SW480 (cell line): ENCODE results near the gene SPATA33.
A peak's percentile ranks its signal among the peaks of the same experiment; 100 is the strongest.
"Not testable (repeated sequence)": the region's sequence is repeated elsewhere in the genome, so short reads cannot be mapped to it uniquely, and the experiment has no call there.

Source experiments
- DNase-seq: peaks from one replicate; pipeline ENCODE4 v3.0.0-alpha.2; 2016; ENCODE audit warnings: low spot score

SPATA33 gene

GRCh38 chr16:89693931-89694783 is 36.5 kb downstream of the SPATA33 start:
- DNase-seq, result no peak

DNA sequence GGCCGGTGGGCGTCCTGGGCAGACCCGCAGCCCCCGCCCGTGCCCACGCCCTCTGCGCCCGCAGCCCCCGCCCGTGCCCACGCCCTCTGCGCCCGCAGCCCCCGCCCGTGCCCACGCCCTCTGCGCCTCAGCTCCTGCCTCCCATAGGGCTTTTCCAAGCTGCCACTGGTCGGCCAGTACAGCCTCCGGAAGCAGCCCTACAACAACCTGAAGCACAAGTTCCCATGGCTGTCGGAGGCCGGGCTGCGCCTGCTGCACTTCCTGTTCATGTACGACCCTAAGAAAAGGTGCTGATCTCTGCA is 37.1 kb downstream of the SPATA33 start:
- peak; percentile 48 for DNase-seq

DNA sequence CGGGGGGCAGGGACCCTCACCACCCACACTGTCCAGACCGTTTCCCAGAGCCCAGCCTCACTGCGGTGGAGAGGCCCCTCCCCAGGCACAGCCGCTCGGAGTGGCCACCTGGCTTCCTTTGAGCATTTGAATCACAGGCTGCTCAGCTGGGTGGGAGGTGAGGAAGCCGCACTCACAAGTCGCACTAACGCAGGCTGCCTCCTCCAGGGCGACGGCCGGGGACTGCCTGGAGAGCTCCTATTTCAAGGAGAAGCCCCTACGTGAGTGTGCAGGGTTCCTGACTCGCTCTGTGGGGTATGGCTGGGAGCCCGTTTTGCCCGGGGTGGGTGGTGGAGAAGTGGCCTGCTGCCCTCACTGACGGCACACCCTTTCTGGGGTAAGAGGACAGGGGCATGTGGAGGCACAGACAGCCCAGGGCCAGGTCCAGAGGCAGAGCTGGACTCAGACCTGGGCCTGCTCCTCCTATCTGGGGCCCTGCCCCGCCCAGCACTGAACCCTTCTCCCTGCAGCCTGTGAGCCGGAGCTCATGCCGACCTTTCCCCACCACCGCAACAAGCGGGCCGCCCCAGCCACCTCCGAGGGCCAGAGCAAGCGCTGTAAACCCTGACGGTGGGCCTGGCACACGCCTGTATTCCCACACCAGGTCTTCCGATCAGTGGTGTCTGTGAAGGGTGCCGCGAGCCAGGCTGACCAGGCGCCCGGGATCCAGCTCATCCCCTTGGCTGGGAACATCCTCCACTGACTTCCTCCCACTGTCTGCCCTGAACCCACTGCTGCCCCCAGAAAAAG is 37.6 kb downstream of the SPATA33 start:
- DNase-seq, result no peak

DNA sequence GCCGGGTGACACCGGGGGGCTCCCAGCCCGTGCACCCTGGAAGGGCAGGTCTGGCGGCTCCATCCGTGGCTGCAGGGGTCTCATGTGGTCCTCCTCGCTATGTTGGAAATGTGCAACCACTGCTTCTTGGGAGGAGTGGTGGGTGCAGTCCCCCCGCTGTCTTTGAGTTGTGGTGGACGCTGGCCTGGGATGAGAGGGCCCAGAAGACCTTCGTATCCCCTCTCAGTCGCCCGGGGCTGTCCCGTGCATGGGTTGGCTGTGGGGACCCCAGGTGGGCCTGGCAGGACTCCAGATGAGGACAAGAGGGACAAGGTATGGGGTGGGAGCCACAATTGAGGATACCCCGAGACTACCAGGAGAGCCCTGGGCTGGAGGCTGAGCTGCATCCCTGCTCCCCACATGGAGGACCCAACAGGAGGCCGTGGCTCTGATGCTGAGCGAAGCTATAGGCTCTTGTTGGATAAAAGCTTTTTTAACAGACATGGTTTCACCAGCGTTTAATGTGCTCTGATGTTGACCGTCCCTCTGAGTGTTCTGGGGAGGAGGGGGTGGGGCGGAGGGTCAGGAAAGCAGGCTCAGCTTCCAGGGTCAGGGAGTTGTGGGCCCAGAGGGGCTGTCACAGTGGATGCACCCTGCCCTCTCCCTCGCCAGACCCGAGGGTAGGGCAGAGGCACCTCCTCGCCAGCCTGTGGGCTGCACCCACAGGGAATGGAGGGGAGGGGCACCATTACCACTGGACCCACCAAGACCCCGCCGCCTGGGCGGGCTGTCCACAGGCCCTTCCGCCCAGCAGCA is 38.4 kb downstream of the SPATA33 start:
- no peak for DNase-seq

DNA sequence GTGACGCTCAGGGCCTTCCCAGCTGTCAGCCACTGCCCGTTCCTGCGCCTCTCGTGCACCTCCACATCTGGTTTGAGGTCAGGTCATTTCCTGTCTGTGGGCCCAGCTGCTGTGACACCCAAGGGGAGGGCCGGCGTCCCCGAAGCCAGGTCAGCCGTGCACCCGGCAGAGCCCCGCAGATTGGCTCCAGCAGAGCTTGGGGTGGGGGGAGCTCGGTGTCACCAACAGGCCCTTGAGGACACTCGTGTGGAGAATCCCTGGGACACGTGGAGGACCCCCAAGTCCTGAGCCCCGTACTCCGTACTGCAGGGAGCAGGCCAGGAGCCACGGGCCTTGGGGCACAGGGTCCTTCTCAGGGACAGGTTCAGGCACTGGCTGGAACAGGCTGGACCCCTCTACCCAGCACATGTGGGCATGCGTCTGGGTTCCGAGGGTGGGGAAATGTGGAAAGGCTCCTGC is 39.1 kb downstream of the SPATA33 start:
- DNase-seq, result no peak

DNA sequence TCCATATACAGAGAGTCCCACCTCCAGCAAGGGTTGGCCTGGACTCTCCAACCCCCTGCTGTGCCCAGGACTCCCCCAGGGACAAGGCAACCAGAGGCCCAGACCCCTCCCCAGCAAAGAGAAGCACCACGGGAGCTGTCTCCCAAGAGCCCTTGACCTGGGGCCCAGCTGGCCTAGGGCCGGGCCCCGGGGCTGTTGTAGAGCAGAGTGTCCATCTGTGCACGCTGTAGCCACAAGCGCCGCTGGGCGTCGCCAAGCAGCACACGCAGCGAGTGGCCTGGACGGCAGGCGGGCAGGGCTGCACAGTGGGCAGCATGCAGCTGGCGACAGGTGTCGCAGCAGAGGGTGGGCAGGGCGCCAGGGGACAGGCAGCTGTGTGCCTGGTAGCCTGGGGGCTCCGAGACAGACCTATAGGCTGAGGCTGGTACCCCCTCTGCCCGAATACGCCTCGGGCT is 39.6 kb downstream of the SPATA33 start:
- no peak for DNase-seq

DNA sequence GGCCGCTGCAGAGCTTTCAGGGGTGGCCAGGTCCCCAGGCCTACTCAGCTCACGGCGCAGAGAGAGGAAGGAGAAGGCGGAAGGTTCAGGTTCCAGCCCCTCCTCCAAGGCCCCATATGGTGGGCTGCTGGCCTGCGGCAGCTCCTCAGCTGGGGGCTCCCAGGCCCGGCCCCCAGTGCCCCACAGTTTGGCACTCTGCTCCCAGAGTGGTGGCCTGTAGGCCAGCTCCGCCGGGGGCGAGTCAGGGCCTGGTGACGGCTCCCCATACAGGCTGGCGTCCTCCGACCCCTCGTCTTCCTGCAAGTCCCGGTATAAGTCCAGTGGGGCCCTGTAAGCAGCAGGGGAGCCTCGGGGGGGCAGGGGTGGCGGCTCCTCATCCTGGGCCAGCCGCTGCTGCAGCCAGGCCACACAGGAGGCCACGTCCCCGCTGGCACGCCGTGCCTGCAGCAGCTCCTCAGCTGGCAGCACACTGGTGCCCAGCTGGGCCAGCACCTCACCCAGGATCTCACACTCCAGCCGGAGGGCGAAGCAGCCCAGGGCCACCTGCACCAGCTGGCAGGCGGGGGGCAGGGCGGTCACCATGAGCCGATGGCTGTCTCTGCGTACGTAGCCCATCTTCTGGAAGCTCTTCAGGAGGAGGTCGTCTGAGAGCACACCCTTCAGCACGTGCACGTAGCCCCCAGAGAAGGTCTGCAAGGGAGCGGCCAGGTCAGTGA is 40.1 kb downstream of the SPATA33 start:
- no peak for DNase-seq

DNA sequence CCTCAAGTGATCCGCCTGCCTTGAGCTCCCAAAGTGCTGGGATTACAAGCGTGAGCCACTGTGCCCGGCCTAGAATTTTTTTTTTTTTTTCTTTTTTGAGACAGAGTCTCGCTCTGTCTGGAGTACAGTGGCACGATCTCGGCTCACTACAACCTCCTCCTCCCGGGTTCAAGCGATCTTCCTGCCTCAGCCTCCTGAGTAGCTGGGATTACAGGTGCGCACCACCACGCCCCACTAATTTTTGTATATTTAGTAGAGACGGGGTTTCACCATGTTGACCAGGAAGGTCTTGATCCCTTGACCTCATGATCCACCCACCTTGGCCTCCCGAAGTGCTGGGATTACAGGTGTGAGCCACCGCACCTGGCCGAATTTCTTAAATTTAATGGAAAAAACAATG is 41.1 kb downstream of the SPATA33 start:
- not testable (repeated sequence) for DNase-seq

- DNase-seq, result not testable (repeated sequence)
Measured at GRCh38 chr16:89699629-89700099, 42.0 kb downstream of the SPATA33 start.

DNA sequence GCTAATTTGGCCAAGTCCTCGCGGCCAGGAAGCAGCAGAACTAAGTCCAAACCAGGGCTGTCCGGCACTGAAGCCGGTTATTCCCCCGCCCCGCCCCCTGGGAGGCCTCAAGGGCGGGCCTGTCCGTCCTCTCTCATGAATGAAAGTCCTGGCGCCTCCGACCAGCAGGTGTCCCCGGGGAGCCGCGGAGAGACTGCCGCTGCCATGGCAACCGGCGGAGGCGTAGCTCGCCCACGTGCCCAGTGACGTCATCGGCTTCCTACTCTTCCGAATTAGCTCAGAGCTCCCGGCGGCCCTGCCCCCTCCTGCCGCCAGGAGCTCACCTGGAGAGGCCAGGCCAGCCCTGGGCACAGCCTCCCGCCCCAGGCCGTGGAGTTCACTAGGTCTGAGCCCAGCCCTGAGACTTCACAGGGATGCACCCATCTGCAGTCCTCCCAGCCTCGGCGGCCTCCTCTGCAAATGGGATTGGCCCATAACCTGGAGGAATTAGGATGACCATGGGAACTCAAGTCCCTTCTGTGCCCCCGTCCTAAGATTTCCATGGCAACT is 42.5 kb downstream of the SPATA33 start:
- DNase-seq, result peak; percentile 99

- DNase-seq, result peak; percentile 64
Measured at GRCh38 chr16:89700649-89701424, 43.2 kb downstream of the SPATA33 start.

- peak; percentile 92 for DNase-seq
Measured at GRCh38 chr16:89701425-89702406, 44.1 kb downstream of the SPATA33 start, which contains the start of gene SPATA2L. Gene SPATA2L (minus strand): TSS chr16:89701705. CDS start chr16:89701232, 473 bp downstream.

DNA sequence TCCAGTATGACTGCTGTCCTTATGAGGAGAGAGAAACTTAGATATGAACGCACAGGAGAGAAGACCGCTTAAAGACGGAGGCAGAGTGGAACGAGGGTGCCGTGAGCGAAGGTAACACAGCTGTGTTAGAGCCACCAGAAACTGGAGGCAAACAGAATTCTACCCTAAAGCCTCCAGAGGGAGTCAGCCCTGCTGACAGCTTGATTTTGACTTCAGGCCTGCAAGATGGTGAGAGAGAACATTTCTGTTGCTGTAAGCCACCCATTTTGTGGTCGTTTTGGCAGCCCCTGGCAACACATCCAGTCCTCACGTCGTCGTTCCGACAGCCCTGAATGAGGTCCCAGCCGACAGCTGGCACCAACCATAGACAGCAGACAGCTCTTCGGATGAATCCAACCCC is 46.6 kb downstream of the SPATA33 start:
- DNase-seq, result no peak

DNA sequence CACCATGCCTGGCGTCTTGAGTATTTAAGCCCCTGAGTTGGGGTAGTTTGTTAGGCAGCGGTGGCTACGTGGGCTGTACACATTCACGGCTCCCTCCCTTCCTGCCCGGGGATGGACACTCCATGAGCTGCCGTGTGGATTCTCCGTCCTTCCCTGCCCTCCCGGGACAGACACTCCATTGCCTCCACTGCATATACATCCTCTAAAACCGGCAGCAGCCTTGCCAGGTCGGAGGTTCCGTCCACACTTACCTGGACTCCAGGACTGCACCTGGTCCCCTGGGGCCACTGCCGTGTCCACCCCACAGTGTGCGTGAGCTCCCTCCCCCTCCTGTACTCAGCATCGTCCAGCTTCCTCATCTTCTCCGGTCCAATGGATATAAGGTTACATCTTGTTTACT is 47.4 kb downstream of the SPATA33 start:
- no peak for DNase-seq

DNA sequence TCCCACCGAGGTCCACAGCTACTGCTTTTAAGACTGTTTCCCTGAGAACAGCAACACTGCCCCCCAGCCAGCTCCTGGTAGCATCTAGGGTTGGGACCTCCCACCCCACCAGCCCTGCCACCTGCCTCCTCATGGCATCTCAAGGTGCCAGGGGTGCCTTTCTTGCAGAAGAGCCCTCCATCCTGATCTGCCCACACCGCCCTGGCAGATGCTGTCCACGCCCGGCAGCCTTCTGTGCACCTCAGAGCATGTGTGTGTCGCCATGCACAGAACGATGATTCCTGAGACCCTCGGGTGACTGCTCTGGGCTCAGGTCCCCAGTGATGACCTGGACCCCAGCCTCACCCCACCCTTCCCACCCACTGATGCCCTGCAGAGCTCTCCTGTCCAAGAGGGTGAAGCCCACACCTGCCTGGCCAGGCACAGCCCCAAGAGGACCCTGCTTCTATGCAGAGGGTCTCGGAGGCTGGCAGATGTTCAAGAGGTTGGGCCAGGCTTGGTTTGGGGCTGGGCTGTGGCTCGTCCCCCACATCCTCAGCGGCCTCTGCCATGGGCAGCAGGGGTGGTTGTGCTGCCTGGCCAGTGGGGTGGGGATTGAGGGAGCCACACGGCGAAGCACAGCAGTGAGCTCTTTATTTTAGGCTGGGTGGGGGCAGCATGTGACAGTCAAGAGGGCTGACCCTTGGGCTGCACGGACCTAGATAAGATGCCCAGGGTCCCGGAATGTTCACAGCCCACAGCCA is 49.1 kb downstream of the SPATA33 start:
- DNase-seq, result no peak

- no peak for DNase-seq
Measured at GRCh38 chr16:89707695-89708094, 50.1 kb downstream of the SPATA33 start.

- DNase-seq, result peak; percentile 45
Measured at GRCh38 chr16:89708481-89708931, 50.9 kb downstream of the SPATA33 start.

DNA sequence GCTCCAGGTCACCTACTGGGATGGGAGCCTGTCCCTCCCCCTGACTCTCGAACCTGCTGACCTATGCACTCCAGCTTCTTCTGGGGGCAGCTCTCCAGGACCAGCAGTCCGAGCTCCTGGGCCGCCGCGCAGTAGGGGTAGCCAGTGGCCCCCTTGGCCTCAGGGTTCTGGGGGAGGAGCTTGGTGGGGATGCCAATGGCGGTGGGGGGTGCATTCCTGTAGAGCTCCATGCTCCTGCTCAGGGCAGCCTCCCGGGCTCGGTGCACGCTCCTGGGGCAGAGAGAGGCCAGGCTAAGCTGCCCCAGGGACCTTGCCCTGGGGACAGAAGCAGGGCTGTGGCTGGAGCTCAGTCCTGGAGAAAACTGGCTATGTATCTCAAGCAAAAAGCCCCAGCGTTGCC is 51.5 kb downstream of the SPATA33 start:
- no peak for DNase-seq
